Cortex of kidney (tissue), 1 donor: ENCODE measurements around the gene SMIM29.
"Not testable (repeated sequence)": the region's sequence is repeated elsewhere in the genome, so short reads cannot be mapped to it uniquely, and the experiment has no call there.

Experiments used
- DNase-seq: peaks from one replicate; lab custom pipeline; 2025; lab: John Stamatoyannopoulos, UW

The SMIM29 gene

GRCh38 chr6:34248727-34249468 lies at the start of gene SMIM29:
Gene SMIM29 (minus strand): TSS chr6:34249006. CDS start chr6:34247791, 1,215 bp downstream.
- peak; percentile 89 for DNase-seq

- no peak for DNase-seq
Measured at GRCh38 chr6:34295721-34296120, 46.9 kb upstream of the SMIM29 start.

- DNase-seq: no peak
Measured at GRCh38 chr6:34292954-34293353, 44.1 kb upstream of the SMIM29 start.

- DNase-seq: no peak
Measured at GRCh38 chr6:34289137-34289536, 40.3 kb upstream of the SMIM29 start.

GRCh38 chr6:34288581-34288980 lies 39.8 kb upstream of the SMIM29 start:
- no peak for DNase-seq

- no peak for DNase-seq
Measured at GRCh38 chr6:34285448-34286164, 36.8 kb upstream of the SMIM29 start.

GRCh38 chr6:34284563-34285447 lies 36.0 kb upstream of the SMIM29 start:
- DNase-seq: no peak

- no peak for DNase-seq
Measured at GRCh38 chr6:34281702-34282334, 33.0 kb upstream of the SMIM29 start.

GRCh38 chr6:34280216-34280615 lies 31.4 kb upstream of the SMIM29 start:
- DNase-seq: no peak

GRCh38 chr6:34278833-34279232 lies 30.0 kb upstream of the SMIM29 start:
- DNase-seq: no peak

- DNase-seq: no peak
Measured at GRCh38 chr6:34277763-34278112, 28.9 kb upstream of the SMIM29 start.

GRCh38 chr6:34276881-34277762 lies 28.3 kb upstream of the SMIM29 start:
- no peak for DNase-seq

- no peak for DNase-seq
Measured at GRCh38 chr6:34276191-34276590, 27.4 kb upstream of the SMIM29 start.

- DNase-seq: no peak
Measured at GRCh38 chr6:34275128-34275804, 26.5 kb upstream of the SMIM29 start.

GRCh38 chr6:34274129-34274528 lies 25.3 kb upstream of the SMIM29 start:
- DNase-seq: no peak

GRCh38 chr6:34273242-34273805 lies 24.5 kb upstream of the SMIM29 start:
- DNase-seq: no peak

GRCh38 chr6:34272013-34272926 lies 23.5 kb upstream of the SMIM29 start:
- no peak for DNase-seq

GRCh38 chr6:34269658-34270341 lies 21.0 kb upstream of the SMIM29 start:
- DNase-seq: not testable (repeated sequence)
